D721Med (cell line): ENCODE measurements around the gene NOP56.

Experiments
- DNase-seq: peaks from one replicate; pipeline ENCODE4 v3.0.0; 2011; ENCODE audit warnings: low spot score; ENCODE audit not compliant: insufficient read length
- FAIRE-seq: peaks from 2 replicates; lab custom pipeline; 2011; peaks lifted over from hg19 to GRCh38; lab: Jason Lieb, UNC
- CTCF ChIP-seq: IDR thresholded peaks from 2 replicates; pipeline ENCODE4 v1.5.1; 2012; ENCODE audit warnings: mild to moderate bottlenecking, control low read depth; ENCODE audit not compliant: insufficient read depth; ENCODE audit errors: missing control alignments

Gene NOP56

DNA sequence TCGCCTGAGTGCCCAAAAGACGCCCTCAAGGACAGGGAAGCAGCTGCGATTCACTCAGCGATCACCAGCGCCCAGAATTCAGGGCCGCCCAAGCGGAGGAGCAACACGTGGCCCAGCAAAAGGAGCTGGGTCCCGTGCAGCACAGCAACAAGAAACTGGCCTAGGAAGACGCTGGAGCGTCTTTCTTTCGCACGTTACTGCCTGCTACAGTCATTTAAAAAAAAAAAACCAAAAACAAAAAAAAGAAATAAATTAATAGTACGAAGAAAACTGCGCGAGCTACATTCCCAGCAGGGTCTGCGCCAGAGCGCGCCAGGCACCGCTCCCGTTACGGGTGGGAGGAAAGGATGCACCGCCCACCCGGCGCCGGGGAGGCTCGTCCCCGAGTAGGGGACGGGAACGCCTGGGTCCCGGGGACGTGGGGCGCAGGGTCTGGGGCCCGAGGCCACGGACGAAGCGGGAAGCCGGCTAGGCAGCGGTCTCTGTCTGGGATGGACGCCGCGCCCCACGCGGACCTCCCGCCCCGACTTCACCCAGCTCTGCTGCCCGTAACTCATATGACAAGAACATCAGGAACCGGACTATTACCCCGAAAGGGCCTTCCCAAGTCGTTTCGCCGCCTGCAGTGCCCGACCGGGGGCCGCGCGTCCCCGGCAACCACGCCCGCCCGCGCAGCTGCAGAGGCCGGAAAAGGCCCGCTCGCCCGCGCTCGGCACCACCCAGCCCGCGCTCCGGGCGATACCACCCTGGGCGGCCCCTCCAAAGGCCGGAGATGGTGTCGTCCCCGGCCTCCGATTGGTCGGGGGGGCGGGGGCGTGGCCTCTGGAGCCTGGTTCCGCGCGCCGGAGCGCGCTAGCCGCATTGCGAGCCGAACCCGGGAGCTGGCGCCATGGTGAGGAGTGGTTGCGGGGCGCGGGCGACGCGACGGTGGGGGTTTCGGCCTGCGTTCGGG is at the start of gene NOP56:
Gene NOP56 (plus strand): TSS at position 861 of the 952 bp plus-strand sequence. CDS start 29 bp downstream, at position 890.
- FAIRE-seq, result no peak
- peak; percentile 30 for DNase-seq
- no peak for TF ChIP-seq CTCF

- no peak for TF ChIP-seq CTCF
- no peak for FAIRE-seq
- no peak for DNase-seq
Measured at GRCh38 chr20:2602746-2603145, 49.7 kb upstream of the NOP56 start.

GRCh38 chr20:2603816-2604505 is 48.5 kb upstream of the NOP56 start:
- DNase-seq (no peak), FAIRE-seq (no peak)
- no peak for TF ChIP-seq CTCF

- DNase-seq (no peak), FAIRE-seq (no peak)
- TF ChIP-seq CTCF, result no peak
Measured at GRCh38 chr20:2604506-2604835, 48.0 kb upstream of the NOP56 start.

DNA sequence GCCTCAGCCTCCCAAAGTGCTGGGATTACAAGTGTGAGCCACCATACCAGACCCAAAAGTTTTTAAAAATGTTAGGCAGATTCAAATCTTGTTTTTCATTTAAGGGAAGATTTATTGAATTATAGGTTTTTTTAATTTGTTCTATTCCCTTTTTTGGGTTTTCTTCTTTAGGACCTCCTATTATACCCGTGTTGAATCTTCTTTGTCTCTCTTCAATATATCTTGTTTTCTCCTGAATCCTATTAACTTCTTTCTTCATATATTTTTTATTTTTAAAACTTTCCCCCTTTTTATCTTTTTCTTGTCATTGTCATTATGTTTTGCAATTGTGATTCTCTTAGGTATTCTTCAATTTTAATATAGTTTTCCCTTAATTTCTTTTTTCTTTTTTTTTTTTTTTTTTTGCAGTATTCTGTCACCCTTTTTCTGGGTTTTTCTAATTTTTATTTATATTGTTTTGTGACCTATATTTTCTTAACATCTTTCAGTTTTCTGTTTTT is 45.9 kb upstream of the NOP56 start:
- DNase-seq (no peak), FAIRE-seq (no peak)
- no peak for TF ChIP-seq CTCF

GRCh38 chr20:2610326-2610725 is 42.1 kb upstream of the NOP56 start:
- FAIRE-seq (no peak), DNase-seq (no peak)
- no peak for TF ChIP-seq CTCF
